ENCODE data around the gene MAP4. TPM values are rescaled to one million over a fixed set of nuclear protein-coding genes. Genes with fewer than 3 reads are reported as not detected.
"Not testable (repeated sequence)": the region's sequence is repeated elsewhere in the genome, so short reads cannot be mapped to it uniquely, and the experiment has no call there.

MAP4 gene
- total and polyA plus RNA-seq, 2 donors (not counting 1 experiment from before 2014, with no cell fraction given), result 39.2 to 132 TPM

- H3K4me1 Mint-ChIP-seq; H3K9me3 Mint-ChIP-seq (ENCODE audit: insufficient read depth); H3K4me3 ChIP-seq (ENCODE audit: control extremely low read depth in 1 of 5, extremely low read depth in 1 of 5, insufficient read depth in 1 of 5, low read depth in 2 of 5, low read length in 4 of 5); H3K9ac ChIP-seq (ENCODE audit: low read length); H3K4me3 Mint-ChIP-seq; H3K27ac ChIP-seq (ENCODE audit: low read length in 2 of 2); H3K27me3 Mint-ChIP-seq; H3K27me3 ChIP-seq (replicated peaks in 1 of 4; ENCODE audit: control extremely low read depth in 1 of 4, control insufficient read depth in 3 of 4, insufficient read depth in 4 of 4, low read length in 3 of 4); H2AFZ ChIP-seq (ENCODE audit: insufficient read depth, low read depth, low read length, poor library complexity, severe bottlenecking); H3K4me1 ChIP-seq (ENCODE audit: control insufficient read depth in 2 of 2, insufficient read depth in 2 of 2, low read length in 2 of 2); H3K27ac Mint-ChIP-seq; H3K9me3 ChIP-seq (ENCODE audit: control extremely low read depth in 1 of 3, control insufficient read depth in 2 of 3, insufficient read depth in 1 of 3, low read length in 2 of 3); H3K4me2 ChIP-seq (replicated peaks; ENCODE audit: low read depth, low read length, poor library complexity, severe bottlenecking); H3K36me3 ChIP-seq (replicated peaks in 1 of 2; ENCODE audit: control extremely low read depth in 1 of 2, control insufficient read depth in 1 of 2, extremely low read depth in 1 of 2, insufficient read depth in 2 of 2, low read length in 1 of 2); intact Hi-C loops (cut with micrococcal nuclease); DNase-seq; POLR2A ChIA-PET; ATAC-seq (ENCODE audit: low read depth): not testable (repeated sequence)
- no CpG with 5 or more reads among the region's 4 CpGs for WGBS (ENCODE audit: insufficient coverage)
- Histone ChIP-seq H3K79me2 (ENCODE audit: control insufficient read depth, insufficient read depth, low read length) (peaks cover 21% of the 10 kb centered on the region), H4K20me1 (ENCODE audit: control insufficient read depth, insufficient read depth, low read length, poor library complexity, severe bottlenecking) (peaks cover 18% of the 10 kb centered on the region)
- CTCF ChIA-PET, result interaction anchor here (1.6 kb wide), 1 partner anchor 17 kb away, joined by 5 read pairs; no protein-coding TSS in a partner anchor
Observed at GRCh38 chr3:48006794-48007193, 9.4 kb downstream of the MAP4 start.

GRCh38 chr3:48004694-48005093 is 11.5 kb downstream of the MAP4 start:
- H3K4me2 ChIP-seq (replicated peaks; ENCODE audit: low read depth, low read length, poor library complexity, severe bottlenecking), result no peak overlapping the region
- DNase-seq (no peak), ATAC-seq (ENCODE audit: low read depth) (no peak)
- no peak overlapping the region for H3K27ac Mint-ChIP-seq
- WGBS (ENCODE audit: insufficient coverage), result 96% methylated on average over 4 of the region's 5 CpGs
- no peaks in the 10 kb centered on the region for H3K9me3 Mint-ChIP-seq (ENCODE audit: insufficient read depth)
- no peak overlapping the region for H3K4me3 Mint-ChIP-seq
- H3K27ac ChIP-seq (ENCODE audit: low read length in 2 of 2), result no peak overlapping the region
- H3K4me1 ChIP-seq (ENCODE audit: control insufficient read depth in 2 of 2, insufficient read depth in 2 of 2, low read length in 2 of 2), result no peaks in the 10 kb centered on the region
- peaks cover 7% of the 10 kb centered on the region for H4K20me1 ChIP-seq (ENCODE audit: control insufficient read depth, insufficient read depth, low read length, poor library complexity, severe bottlenecking)
- H2AFZ ChIP-seq (ENCODE audit: insufficient read depth, low read depth, low read length, poor library complexity, severe bottlenecking), result no peak overlapping the region
- CTCF ChIA-PET, result interaction anchor here (3.0 kb wide), 1 partner anchor 15 kb away, joined by 8 read pairs; no protein-coding TSS in a partner anchor
- peaks cover 20% of the 10 kb centered on the region for H3K79me2 ChIP-seq (ENCODE audit: control insufficient read depth, insufficient read depth, low read length)
- H3K4me1 Mint-ChIP-seq, result peaks cover 3% of the 10 kb centered on the region
- peaks cover 0 to 3% of the 10 kb centered on the region in 2 experiments for H3K36me3 ChIP-seq (replicated peaks in 1 of 2; ENCODE audit: control extremely low read depth in 1 of 2, control insufficient read depth in 1 of 2, extremely low read depth in 1 of 2, insufficient read depth in 2 of 2, low read length in 1 of 2)
- POLR2A ChIA-PET, result no interaction called here
- no peak overlapping the region for H3K9ac ChIP-seq (ENCODE audit: low read length)
- no peaks in the 10 kb centered on the region for H3K27me3 Mint-ChIP-seq
- TF ChIP-seq EZH2 (IDR thresholded peaks at IDR 0.05; ENCODE audit: borderline replicate concordance, insufficient read depth, low read depth, low read length, poor library complexity, severe bottlenecking), result no peak
- TF ChIP-seq CTCF (IDR thresholded peaks at IDR 0.05), result no peak
- intact Hi-C loops (cut with micrococcal nuclease), result no loop called here
- no peak overlapping the region for H3K4me3 ChIP-seq (ENCODE audit: control extremely low read depth in 1 of 5, extremely low read depth in 1 of 5, insufficient read depth in 1 of 5, low read depth in 2 of 5, low read length in 4 of 5)
- H3K9me3 ChIP-seq (ENCODE audit: control extremely low read depth in 1 of 3, control insufficient read depth in 2 of 3, insufficient read depth in 1 of 3, low read length in 2 of 3), result no peaks in the 10 kb centered on the region
- no peaks in the 10 kb centered on the region for H3K27me3 ChIP-seq (replicated peaks in 1 of 4; ENCODE audit: control extremely low read depth in 1 of 4, control insufficient read depth in 3 of 4, insufficient read depth in 4 of 4, low read length in 3 of 4)
